ENCODE data around the gene PSMG3. TPM values are rescaled to one million over a fixed set of nuclear protein-coding genes. Genes with fewer than 3 reads are reported as not detected.

Gene PSMG3
- polyA plus RNA-seq, 5 donors, result 20.8 to 33.1 (median 24.6) TPM

Other genes starting within 250 kb of the PSMG3 start
- gene MICALL2, start 110.6 kb downstream of the PSMG3 start, polyA plus RNA-seq (ENCODE audit: insufficient read depth in 1 of 5, insufficient read length in 5 of 5, low replicate concordance in 1 of 5), result 10 to 100 TPM in 3 of 5 donors, 1 to 10 TPM in 2; 6.9 to 19.1 (median 12.1) TPM
- gene INTS1, start 65.6 kb downstream of the PSMG3 start, polyA plus RNA-seq (ENCODE audit: insufficient read depth in 1 of 5, insufficient read length in 5 of 5, low replicate concordance in 1 of 5), result 10 to 100 TPM; 38.0 to 68.0 (median 51.8) TPM
- gene MAFK, start 39.3 kb downstream of the PSMG3 start, polyA plus RNA-seq (ENCODE audit: insufficient read depth in 1 of 5, insufficient read length in 5 of 5, low replicate concordance in 1 of 5), result 1 to 10 TPM; 2.8 to 6.9 (median 5.1) TPM
- 1 to 10 TPM; 1.0 to 2.6 (median 2.3) TPM for gene TMEM184A, start 13.8 kb downstream of the PSMG3 start, polyA plus RNA-seq (ENCODE audit: insufficient read depth in 1 of 5, insufficient read length in 5 of 5, low replicate concordance in 1 of 5)
- 1 to 10 TPM; 1.6 to 4.3 (median 2.7) TPM for gene ELFN1, start 100.2 kb upstream of the PSMG3 start, polyA plus RNA-seq (ENCODE audit: insufficient read depth in 1 of 5, insufficient read length in 5 of 5, low replicate concordance in 1 of 5)